GM08714 (cell line): ENCODE results near the gene SFTPD.
A peak's percentile ranks its signal among the peaks of the same experiment; 100 is the strongest.
"Not testable (repeated sequence)": the region's sequence is repeated elsewhere in the genome, so short reads cannot be mapped to it uniquely, and the experiment has no call there.

Experiments
- H3K4me3 ChIP-seq: fragments of 200-500 bp; sonication (Bioruptor generic); 2 replicates; pipeline ENCODE4 v1.5.1; 2014; ENCODE audit warnings: mild to moderate bottlenecking, low read length, inconsistent platforms
- ZNF274 ChIP-seq: IDR thresholded peaks from 2 replicates; pipeline ENCODE4 v1.6.1; 2012; ENCODE audit warnings: mild to moderate bottlenecking, low read depth, low read length

Gene SFTPD

DNA sequence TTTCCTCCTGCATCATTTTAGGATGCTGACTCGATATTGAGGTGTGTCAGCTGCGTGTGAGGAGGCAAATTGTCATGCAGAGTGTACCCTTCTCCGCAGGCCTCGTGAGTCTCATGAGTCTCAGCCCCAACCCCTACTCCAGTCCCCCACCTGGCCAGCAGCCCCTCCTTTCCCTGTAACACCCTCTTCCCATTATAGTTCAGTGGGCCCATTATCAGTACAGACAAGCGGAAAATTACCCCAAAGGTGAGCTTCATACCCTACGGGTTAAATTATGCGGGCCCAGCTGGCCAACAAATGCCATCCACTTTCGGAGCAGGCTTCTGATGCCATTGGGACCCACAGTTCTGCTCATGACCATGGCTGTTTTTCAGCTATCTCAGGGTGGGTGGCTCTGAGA, 25.2 kb downstream of the SFTPD start:
- H3K4me3 ChIP-seq: no peak overlapping the region
- TF ChIP-seq ZNF274: no peak

GRCh38 chr10:79923145-79923544, 25.8 kb downstream of the SFTPD start:
- no peak overlapping the region for H3K4me3 ChIP-seq
- no peak for TF ChIP-seq ZNF274

GRCh38 chr10:79922011-79922412, 26.9 kb downstream of the SFTPD start:
- H3K4me3 ChIP-seq: not testable (repeated sequence)

DNA sequence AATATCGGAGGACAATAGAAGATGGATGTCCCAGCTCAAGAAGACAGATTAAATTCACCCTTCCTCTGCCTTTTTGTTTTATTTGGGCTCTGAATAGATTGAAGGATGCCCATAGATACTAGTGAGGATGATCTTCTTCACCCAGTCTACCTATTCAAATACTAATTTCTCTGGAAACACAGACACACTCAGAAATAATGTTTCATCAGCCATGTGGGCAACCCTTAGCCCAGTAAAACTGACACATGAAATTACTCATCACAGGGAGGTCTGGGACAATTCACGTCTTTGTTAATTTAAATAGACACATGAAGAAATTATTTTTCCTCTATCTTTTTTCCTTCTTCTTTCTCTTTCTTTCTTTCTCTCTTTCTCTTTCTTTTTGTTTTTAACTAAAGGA, 33.1 kb downstream of the SFTPD start:
- H3K4me3 ChIP-seq: not testable (repeated sequence)

GRCh38 chr10:79914512-79914911, 34.4 kb downstream of the SFTPD start:
- H3K4me3 ChIP-seq: not testable (repeated sequence)

DNA sequence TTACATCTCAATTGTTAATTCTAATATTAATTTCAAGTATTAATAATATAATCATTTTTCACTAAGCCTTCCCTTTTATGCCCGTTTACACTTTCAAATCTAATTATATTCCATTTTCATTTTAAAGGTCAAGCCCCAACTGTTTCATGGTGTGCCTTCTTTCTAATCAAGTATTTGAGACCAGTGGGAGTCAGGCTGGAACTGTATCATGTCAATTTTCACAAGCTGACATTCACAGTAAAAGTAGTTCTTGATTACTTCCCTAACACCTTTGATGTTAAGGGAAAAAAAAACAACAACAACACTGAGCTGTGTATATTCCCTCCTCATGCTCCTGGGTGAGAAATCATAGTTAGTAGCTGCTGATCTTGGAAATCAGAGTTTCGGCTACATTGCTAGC, 38.1 kb downstream of the SFTPD start:
- H3K4me3 ChIP-seq: no peak overlapping the region
- TF ChIP-seq ZNF274: no peak

GRCh38 chr10:79910344-79910743, 38.6 kb downstream of the SFTPD start:
- no peak overlapping the region for H3K4me3 ChIP-seq
- no peak for TF ChIP-seq ZNF274

DNA sequence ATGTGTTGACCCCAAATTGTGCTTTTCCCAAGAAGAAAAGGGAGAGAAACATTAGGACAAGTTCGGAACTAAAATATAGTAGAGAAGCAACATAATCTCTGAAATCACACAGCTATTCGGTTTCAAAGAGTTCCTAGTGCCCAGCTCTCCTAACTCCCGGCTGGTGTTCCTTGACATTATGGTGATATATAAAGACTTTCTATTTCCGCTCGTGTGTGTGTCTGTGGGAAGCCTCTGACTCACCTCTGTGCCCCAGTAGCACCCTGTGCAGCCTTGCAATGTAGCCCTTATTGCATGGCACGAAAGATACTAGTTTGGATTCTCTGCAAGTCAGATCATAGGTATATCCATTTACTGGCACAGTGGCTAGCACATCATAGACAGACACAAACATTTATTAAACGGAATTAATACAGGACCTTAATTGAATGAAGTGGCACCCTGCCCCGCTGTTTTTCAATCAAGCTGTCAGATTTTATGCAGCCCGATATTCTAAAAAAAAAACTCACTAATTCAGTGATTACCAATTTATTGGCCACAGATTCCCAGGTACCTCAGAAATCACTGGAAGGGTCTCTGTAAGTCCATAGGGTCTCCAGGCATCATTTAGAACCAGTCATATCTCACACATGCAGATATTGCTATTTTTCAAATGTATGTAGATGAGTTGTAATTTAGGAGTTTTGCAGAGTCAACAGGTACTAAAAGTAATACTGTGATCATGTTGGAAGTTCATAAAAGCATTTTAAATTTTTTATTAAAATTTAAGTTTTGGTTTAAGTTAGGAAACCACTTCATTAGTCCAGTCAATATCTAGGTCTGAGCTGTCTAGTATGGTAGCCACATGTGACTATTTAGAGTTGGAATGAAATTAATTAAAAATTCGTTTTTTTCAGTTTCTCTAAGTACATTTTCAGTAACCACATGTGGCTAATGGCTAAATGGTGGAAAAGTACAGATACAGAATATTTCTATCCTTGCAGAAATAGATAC, 43.3 kb downstream of the SFTPD start:
- TF ChIP-seq ZNF274: no peak

GRCh38 chr10:79904671-79905321, 44.1 kb downstream of the SFTPD start:
- peak overlapping the region; percentile 45 for H3K4me3 ChIP-seq
- TF ChIP-seq ZNF274: no peak

More for the DNA sequence above, 43.3 kb downstream of the SFTPD start:
- peak overlapping the region; percentile 45 for H3K4me3 ChIP-seq

DNA sequence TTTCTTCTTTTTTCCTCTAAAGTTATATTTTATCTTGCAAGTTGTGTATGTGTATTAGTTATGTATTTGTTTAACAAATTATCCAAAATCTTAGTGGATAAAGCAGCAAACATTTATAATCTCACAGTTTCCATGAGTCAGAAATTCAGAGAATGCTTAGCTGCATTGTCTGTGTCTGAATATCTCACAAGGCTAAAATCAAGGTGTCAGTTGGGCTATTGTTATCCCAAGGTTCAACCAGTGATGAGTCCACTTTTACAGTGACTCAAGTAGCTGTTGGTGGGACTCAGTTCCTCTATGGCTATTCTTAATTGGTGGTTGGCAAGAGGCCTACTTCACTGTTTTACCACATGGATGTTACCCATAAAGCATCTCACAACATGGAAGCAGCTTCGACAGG, 47.3 kb downstream of the SFTPD start:
- not testable (repeated sequence) for H3K4me3 ChIP-seq

- no peak overlapping the region for H3K4me3 ChIP-seq
- no peak for TF ChIP-seq ZNF274
Measured at GRCh38 chr10:79898597-79899325, 50.1 kb downstream of the SFTPD start.

- H3K4me3 ChIP-seq: not testable (repeated sequence)
Measured at GRCh38 chr10:79892896-79893295, 56.0 kb downstream of the SFTPD start.

- H3K4me3 ChIP-seq: no peak overlapping the region
- TF ChIP-seq ZNF274: no peak
Measured at GRCh38 chr10:79890469-79890868, 58.4 kb downstream of the SFTPD start.

DNA sequence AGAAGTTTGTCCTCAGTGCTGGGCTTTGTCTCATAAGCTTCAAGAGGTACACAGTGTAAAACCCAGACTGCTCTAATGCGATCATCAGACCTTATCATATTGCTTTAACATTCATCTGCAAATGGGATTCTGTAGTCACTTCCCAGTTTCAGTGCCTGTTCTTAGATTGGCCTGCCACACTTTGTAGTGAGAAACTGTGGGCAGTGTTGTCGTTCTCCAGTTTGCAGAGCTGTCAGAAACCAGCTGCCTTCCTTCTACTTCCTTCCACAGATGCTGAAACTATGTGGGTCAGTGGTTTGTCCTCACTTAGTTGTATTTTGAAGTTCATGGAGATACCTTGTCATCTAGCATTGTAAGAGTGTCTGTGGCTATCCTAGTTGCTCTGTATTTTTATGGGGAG, 59.9 kb downstream of the SFTPD start:
- not testable (repeated sequence) for H3K4me3 ChIP-seq
